GM10266 (cell line): ENCODE measurements around the gene EARS2.

Experiments used
- DNase-seq: peaks from one replicate; pipeline ENCODE4 v3.0.0; 2012; ENCODE audit errors: extremely low spot score
- CTCF ChIP-seq: IDR thresholded peaks from 2 replicates; pipeline ENCODE4 v1.5.1; 2012; ENCODE audit warnings: mild to moderate bottlenecking, low read depth; ENCODE audit not compliant: control insufficient read depth, insufficient read depth; ENCODE audit errors: missing control alignments

Gene EARS2

GRCh38 chr16:23476289-23476688, 80.9 kb downstream of the EARS2 start:
- no peak for DNase-seq

More at GRCh38 chr16:23476289-23476688, 80.9 kb downstream of the EARS2 start:
- no peak for TF ChIP-seq CTCF
